T1000 (cell line): ENCODE data around the gene CEP78.
"Not testable (repeated sequence)": the region's sequence is repeated elsewhere in the genome, so short reads cannot be mapped to it uniquely, and the experiment has no call there.

Experiments used
- DNase-seq: peaks from one replicate; lab custom pipeline; 2025; ENCODE audit warnings: mixed read lengths; lab: John Stamatoyannopoulos, UW

CEP78 gene

DNA sequence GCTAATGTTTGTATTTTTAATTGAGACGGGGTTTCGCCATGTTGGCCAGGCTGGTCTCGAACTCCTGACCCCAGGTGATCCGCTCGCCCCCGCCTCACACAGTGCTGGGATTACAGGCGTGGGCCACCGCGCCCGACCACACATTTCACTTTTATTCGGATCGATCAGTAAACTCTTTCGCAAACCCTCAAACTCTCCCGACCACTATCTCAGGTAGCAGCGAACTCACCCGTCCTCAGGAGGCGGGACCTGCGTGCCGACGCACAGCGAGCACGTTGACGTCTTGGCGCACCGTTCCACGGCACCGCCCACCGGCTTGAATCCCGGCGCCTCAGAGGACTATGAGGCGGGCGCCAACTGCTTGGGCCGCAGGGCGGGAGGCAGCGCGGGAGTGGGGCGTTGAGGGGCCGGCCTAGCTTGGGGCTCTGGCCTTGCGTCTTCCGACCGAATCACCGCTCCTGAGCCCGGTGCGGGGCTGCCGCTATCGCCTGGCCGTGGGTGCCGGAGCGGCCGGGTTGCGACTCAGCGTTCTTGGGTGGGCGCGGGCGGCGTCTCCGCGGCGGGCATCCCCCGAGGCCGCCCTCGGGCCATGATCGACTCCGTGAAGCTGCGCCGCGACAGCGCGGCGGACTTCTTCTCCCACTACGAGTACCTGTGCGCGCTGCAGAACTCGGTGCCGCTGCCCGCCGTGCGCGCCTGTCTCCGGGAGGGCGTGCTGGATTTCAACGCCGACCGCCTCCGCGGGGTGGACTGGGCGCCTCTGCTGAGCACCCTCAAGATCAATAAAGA lies at the start of gene CEP78:
Gene CEP78 (plus strand): TSS at position 314 of the 789 bp plus-strand sequence. CDS start 276 bp downstream, at position 590.
- peak; percentile 84 for DNase-seq

DNA sequence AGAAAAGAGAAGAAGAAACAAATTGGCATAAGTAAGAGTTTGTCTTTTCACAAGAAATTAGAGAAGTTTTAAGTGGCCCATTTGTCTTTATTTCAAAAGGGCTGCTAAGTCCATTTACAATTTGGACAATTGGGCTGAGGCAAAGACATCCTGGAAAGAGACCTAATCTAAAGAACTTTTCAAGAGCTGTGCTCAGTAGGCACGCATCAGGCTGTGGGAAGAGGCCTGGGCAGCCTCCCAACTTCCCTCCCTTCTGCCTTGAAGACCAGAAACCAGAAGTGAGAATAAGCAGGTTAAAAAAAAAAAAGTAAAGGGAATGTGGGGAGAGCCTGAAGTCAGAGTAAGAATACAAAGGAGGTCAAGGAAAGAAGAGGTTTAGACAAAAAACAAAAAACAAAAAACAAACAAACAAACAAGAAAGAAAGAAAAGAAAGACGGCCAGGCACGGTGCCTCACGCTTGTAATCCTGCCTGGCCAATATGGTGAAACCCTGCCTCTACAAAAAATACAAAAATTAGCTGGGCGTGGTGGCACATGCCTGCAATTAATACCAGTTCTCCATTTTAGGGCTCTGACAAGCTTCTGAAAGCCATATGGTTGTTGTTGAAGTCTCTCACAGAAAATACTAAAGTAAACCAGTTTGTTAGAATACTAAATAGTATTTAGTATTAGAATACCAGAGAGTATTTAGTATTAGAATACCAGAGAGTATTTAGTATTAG lies 48.0 kb upstream of the CEP78 start:
- no peak for DNase-seq

- DNase-seq, result no peak
Observed at GRCh38 chr9:78188594-78188993, 47.3 kb upstream of the CEP78 start.

GRCh38 chr9:78189001-78189400 lies 46.9 kb upstream of the CEP78 start:
- DNase-seq, result no peak

DNA sequence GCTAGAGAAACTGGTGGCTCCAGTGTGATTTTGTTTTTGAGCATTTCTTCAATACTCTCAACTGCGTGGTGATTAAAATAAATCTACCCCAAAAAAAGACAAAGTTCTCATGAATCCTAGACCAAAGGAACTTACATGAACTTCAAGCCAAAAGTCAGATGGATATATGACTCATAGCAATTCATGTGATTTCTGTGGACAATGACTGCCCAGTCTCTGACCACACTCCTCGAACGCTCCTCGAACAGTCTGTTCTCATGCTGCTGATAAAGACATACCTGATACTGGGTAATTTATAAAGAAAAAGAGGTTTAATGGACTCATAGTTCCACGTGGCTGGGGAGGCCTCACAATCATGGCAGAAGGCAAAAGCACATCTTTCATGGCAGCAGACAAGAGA lies 46.4 kb upstream of the CEP78 start:
- DNase-seq, result no peak

DNA sequence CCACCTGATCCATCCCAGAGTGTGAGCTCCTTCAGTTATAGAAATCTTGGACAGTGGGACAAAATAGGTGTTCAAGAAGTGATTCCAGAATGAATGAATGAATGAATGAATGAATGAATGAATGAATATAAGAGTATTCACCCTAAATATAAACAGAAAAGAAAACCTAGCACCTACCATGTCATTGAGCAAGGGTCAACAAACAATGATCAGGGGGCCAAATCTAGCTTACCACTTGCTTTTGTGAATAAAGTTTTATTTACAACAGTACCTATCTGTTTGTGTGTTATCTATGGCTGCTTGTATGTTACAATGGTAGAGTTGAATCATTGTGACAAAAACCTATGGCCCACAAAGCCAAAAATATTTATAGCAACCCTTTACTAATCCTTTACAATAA lies 43.9 kb upstream of the CEP78 start:
- DNase-seq, result no peak

GRCh38 chr9:78196258-78196657 lies 39.6 kb upstream of the CEP78 start:
- DNase-seq, result no peak

- not testable (repeated sequence) for DNase-seq
Observed at GRCh38 chr9:78201158-78201777, 34.6 kb upstream of the CEP78 start.

GRCh38 chr9:78207319-78207718 lies 28.6 kb upstream of the CEP78 start:
- DNase-seq, result no peak

DNA sequence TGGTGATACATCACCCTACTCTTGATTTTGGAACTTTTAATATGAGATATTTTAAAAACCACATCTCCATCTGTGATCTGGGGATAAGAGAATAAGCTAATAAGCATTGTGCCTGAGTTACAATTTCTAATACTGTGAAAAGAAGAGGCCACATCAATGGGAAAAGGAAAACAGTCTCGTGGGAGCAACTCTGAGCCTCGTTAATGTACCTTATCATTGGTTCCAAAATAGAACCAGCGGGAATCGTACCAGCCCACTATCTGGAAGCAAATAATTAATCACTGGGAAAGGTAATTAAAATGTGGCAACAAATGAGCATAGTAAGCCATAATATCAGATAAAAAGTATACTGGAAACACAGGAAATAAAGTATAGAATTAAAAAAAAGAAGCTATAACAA lies 28.0 kb upstream of the CEP78 start:
- no peak for DNase-seq

GRCh38 chr9:78209127-78209526 lies 26.7 kb upstream of the CEP78 start:
- no peak for DNase-seq

- DNase-seq, result no peak
Observed at GRCh38 chr9:78210841-78211301, 25.0 kb upstream of the CEP78 start.

DNA sequence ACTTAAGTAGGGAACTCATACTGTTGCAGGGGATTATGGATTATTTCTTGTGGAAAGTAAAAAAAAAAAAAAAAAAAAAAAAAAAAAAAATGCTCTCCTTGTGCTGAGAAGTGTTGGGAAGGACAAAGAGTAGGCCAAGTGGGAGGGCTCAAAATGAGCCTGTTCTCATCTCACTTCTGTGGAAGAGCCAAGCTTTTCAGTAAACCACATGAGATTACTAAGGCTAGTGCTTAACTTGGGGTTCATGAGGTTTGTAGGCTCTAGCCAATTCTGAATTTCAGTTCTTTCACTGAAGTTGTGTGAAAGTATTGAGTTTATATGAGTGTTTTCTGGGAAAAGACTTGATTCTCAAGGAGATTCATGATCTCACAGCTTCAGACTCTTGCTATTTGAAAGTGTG lies 23.0 kb upstream of the CEP78 start:
- DNase-seq, result no peak

DNA sequence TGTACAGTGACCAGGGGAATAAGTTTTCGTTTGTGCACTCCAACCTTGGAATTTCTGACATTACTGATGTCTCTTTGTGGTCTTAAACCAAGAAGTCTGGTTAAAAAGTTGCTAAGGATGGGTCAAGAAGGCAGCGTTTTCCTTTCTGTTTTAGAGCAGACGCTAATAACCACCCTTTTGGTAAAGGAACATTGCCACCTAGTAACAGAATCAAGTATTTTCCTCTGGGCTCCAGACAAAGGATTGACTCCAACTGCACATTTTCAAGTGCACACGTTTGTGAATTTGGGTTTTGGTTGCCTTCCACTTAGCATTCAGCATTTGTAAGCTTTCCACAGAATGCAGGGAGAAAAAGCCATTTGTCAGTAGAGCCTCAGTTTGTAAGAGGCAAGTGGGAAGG lies 22.2 kb upstream of the CEP78 start:
- DNase-seq, result no peak

- DNase-seq, result no peak
Observed at GRCh38 chr9:78214492-78214891, 21.4 kb upstream of the CEP78 start.

DNA sequence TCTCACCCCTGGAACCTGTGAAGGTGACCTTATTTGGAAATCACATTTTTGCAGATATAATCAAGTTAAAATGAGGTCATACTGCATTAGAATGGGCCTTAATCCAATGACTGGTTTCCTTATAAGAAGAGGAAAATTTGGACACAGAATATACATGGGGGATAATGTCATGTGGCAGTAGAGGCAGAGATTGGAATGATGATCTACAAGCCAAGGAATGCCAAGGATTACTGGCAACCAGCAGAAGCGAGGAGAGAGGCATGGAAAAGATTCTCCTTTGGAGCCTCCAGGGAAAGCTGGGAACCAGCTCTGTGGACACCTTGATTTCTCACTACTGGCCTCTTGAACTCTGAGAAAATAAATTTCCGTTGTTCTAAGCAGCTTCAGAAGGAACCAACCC lies 20.2 kb upstream of the CEP78 start:
- DNase-seq, result no peak

GRCh38 chr9:78218890-78219289 lies 17.0 kb upstream of the CEP78 start:
- DNase-seq, result no peak

- no peak for DNase-seq
Observed at GRCh38 chr9:78221425-78221824, 14.4 kb upstream of the CEP78 start.

DNA sequence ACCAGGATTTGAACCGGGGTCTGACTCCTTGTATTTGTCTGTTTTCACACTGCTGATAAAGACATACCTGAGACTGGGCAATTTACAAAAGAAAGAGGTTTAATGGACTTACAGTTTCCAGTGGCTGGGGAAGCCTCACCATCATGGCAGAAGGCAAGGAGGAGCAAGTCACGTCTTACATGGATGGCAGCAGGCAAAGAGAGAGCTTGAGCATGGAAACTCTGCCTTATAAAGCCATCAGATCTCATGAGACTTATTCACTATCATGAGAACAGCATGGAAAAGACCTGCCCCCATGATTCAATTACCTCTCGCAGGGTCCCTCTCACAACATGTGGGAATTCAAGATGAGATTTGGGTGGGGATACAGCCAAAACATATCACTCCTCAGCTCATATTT lies 14.0 kb upstream of the CEP78 start:
- not testable (repeated sequence) for DNase-seq

DNA sequence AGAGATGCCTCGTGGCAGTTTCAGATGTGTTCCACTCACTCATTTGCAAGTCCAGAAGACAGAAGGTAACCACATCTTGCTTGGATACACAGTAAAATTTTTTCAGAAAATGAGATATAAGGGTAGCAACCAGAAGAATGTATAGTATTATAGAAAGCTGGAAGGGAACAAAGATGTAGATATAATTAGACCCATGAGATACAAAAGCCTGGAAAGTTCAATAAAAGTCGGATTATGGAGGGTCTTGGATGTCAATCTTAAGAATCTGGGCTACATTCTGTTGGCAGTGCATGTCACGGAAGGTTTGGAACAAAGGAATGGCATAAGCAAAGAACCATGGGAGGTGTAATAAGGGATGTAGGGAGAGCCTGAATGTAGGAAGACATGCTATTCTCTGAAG lies 5.1 kb upstream of the CEP78 start:
- no peak for DNase-seq

- DNase-seq, result not testable (repeated sequence)
Observed at GRCh38 chr9:78232471-78232870, 3.4 kb upstream of the CEP78 start.

GRCh38 chr9:78234810-78235209 lies 1.1 kb upstream of the CEP78 start:
- no peak for DNase-seq

GRCh38 chr9:78235256-78235761 lies 566 bp upstream of the CEP78 start:
- no peak for DNase-seq
